Stimulated activated CD4-positive, alpha-beta T cell treated with anti-CD3 and anti-CD28 coated beads, Interleukin-1b, Interleukin-23, amount 100 ng/mL, for 24 hours (primary cell): Measurements from ENCODE around the gene ARSA.

ENCODE experiments used
- DNase-seq, 4 experiments: peaks; one replicate each; pipeline ENCODE4 v3.0.0-alpha.2; 2020; ENCODE audit warnings: low read depth in 4 of 4, low spot score in 1 of 4

ARSA gene

GRCh38 chr22:50605002-50605612 lies 22.8 kb downstream of the ARSA start:
- no peak for DNase-seq

- no peak for DNase-seq
These were observed 23.5 kb downstream of the ARSA start for GRCh38 chr22:50604256-50605001.

GRCh38 chr22:50603511-50604255 lies 24.3 kb downstream of the ARSA start:
- DNase-seq, result no peak

GRCh38 chr22:50602338-50602700 lies 25.6 kb downstream of the ARSA start:
- DNase-seq, result no peak

GRCh38 chr22:50601669-50602337 lies 26.1 kb downstream of the ARSA start:
- DNase-seq, result no peak

GRCh38 chr22:50600967-50601668 lies 26.8 kb downstream of the ARSA start:
- no peak for DNase-seq

GRCh38 chr22:50600538-50600937 lies 27.4 kb downstream of the ARSA start, which contains the start of gene MAPK8IP2:
MAPK8IP2 (plus strand) TSS chr22:50600793; CDS start chr22:50600819, 26 bp downstream.
- DNase-seq, result no peak

- DNase-seq, result peak in 3 of 4 experiments; percentile 37 to 46 (median 44)
These were observed 28.0 kb downstream of the ARSA start for GRCh38 chr22:50599816-50600455.

GRCh38 chr22:50597097-50597496 lies 30.9 kb downstream of the ARSA start:
- DNase-seq, result no peak

GRCh38 chr22:50595189-50595588 lies 32.8 kb downstream of the ARSA start:
- DNase-seq, result no peak

GRCh38 chr22:50587407-50587806 lies 40.5 kb downstream of the ARSA start:
- DNase-seq, result no peak

- no peak for DNase-seq
These were observed 41.5 kb downstream of the ARSA start for GRCh38 chr22:50586416-50586815.

- DNase-seq, result no peak
These were observed 42.2 kb downstream of the ARSA start for GRCh38 chr22:50585781-50586180.

GRCh38 chr22:50585238-50585637 lies 42.7 kb downstream of the ARSA start:
- no peak for DNase-seq

- no peak for DNase-seq
These were observed 43.6 kb downstream of the ARSA start for GRCh38 chr22:50584106-50585096.

GRCh38 chr22:50583294-50583861 lies 44.6 kb downstream of the ARSA start:
- no peak for DNase-seq

GRCh38 chr22:50582493-50583293 lies 45.3 kb downstream of the ARSA start, which contains the start of gene CHKB:
CHKB (minus strand) TSS chr22:50582849; CDS start chr22:50582781, 68 bp downstream.
- DNase-seq, result peak; percentile 93 to 98 (median 94)

GRCh38 chr22:50581950-50582492 lies 45.9 kb downstream of the ARSA start:
- DNase-seq, result peak in 1 of 4 experiments; percentile 17
